Adrenal gland (tissue), 12 donors: Measurements from ENCODE around the gene FOXJ2. TPM values are rescaled to one million over a fixed set of nuclear protein-coding genes. Genes with fewer than 3 reads are reported as not detected.

Source experiments
- DNase-seq, 7 donors: peaks; one replicate each; pipeline ENCODE4 v3.0.0-alpha.2; 2019 to 2020
- H3K27ac ChIP-seq, 5 donors: fragments of 200-600 bp; sonication (generic) in 4 of 5; 1 replicate in 3 of 5; 2 replicates in 2 of 5; pipeline versions ENCODE4 v1.5.1 to v1.8.0; 2016 to 2020; ENCODE audit warnings: mild to moderate bottlenecking in 1 of 5
- H3K27me3 ChIP-seq: fragments of 200-600 bp; 2 replicates; pipeline ENCODE4 v1.8.0; 2021
- H3K36me3 ChIP-seq, 2 donors: fragments of 200-600 bp; replicated peaks in 1 of 2; 1 replicate in 1 of 2; 2 replicates in 1 of 2; pipeline versions ENCODE4 v1.5.1 to v1.8.0; 2018 to 2022
- H3K4me1 ChIP-seq, 2 donors: fragments of 200-600 bp; replicated peaks in 1 of 2; 1 replicate in 1 of 2; 2 replicates in 1 of 2; pipeline versions ENCODE4 v1.5.1 to v1.8.0; 2018 to 2021
- H3K4me3 ChIP-seq, 4 donors: fragments of 200-600 bp; sonication (generic) in 3 of 4; one replicate each; pipeline ENCODE4 v1.5.1; 2016 to 2018
- H3K9me3 ChIP-seq, 3 donors: fragments of 200-600 bp; sonication (generic) in 1 of 3; replicated peaks in 1 of 3; 1 replicate in 2 of 3; 2 replicates in 1 of 3; pipeline versions ENCODE4 v1.5.1 to v1.8.0; 2016 to 2021
- CTCF ChIP-seq, 6 experiments: fragments of 450-650 bp in 4 of 6; fragments of 200-600 bp in 2 of 6; sonication (generic) in 1 of 6; IDR thresholded peaks; 1 replicate in 5 of 6; 2 replicates in 1 of 6; pipeline versions ENCODE4 v1.5.1 to v1.8.0; 2016 to 2021; ENCODE audit warnings: antibody characterized with exemption in 6 of 6, mild to moderate bottlenecking in 2 of 6, moderate library complexity in 1 of 6
- POLR2A ChIP-seq, 2 donors: fragments of 450-650 bp; IDR thresholded peaks; one replicate each; pipeline ENCODE4 v1.6.1; 2017; ENCODE audit warnings: antibody characterized with exemption in 2 of 2, mild to moderate bottlenecking in 2 of 2, moderate library complexity in 1 of 2
- WGBS, 4 donors: extraction: QIAGEN DNeasy Blood & Tissue Kit in 2 of 4; methylation state at CpG; one replicate each; pipeline versions ENCODE4 v1.1.5 to v1.1.7; 2013 to 2017; 5-methylcytosine and 5-hydroxymethylcytosine counted together
- intact Hi-C, 2 donors: fragments of 100-400 bp; cut with DNase I; formaldehyde crosslinking; loops; one replicate each; pipeline versions ENCODE4 v1.14.1 to v1.15.0; 2022 to 2023
- polyA plus RNA-seq, 3 donors: library from polyadenylated mRNA; stranded (reverse); fragments of 200-250 nt in 2 of 3; fragments of 350-450 nt in 1 of 3; fragmentation: Illumina TruSeq in 1 of 3; extraction: RNeasy Lipid Tissue Mini Kit (QIAGEN cat#74804) in 1 of 3; gene quantifications; one replicate each; pipeline ENCODE4 v1.2.3, GENCODE V29; 2013 to 2014
- total RNA-seq, 9 donors: library from RNA; depleted of rRNA in 4 of 9; stranded (reverse); fragments of >200 nt in 4 of 9; fragments of 120-200 nt in 1 of 9; fragmentation: NEBNext Ultra II Directional in 1 of 9; extraction: Animal tissue kit (Norgen Biotek cat#: 25700) in 1 of 9; gene quantifications; one replicate each; pipeline versions ENCODE4 v1.1.0 to v1.2.4, GENCODE V29; 2013 to 2023
- donor health status: healthy with polysubstance abuse.
- donor health status: Bipolar disorder and iron deficiency.
- donor health status: DM: yes; HTN: yes; CAD: no.
- donor health status: DM: no; HTN: no; CAD: no.
- donor health status: DM: no; HTN: no; CAD: no.
- donor health status: DM: yes; HTN: yes; CAD: no.

FOXJ2 gene
- total and polyA plus RNA-seq, 12 donors, result 7.1 to 20.8 (median 12.8) TPM

- Histone ChIP-seq H3K4me3 (peak overlapping the region in 2 of 4 donors; percentile 89 to 98), H3K27me3 (no peaks in the 10 kb centered on the region), H3K27ac (peak overlapping the region in 4 of 5 donors; percentile 78 to 98 (median 93)), H3K36me3 (peaks cover 0 to 4% of the 10 kb centered on the region in 2 donors), H3K4me1 (peaks cover 16 to 42% of the 10 kb centered on the region in 2 donors), H3K9me3 (no peaks in the 10 kb centered on the region)
- no peak for DNase-seq
- intact Hi-C loops, result no loop called here
- TF ChIP-seq CTCF (IDR thresholded peaks at IDR 0.05) (no peak), POLR2A (IDR thresholded peaks at IDR 0.05) (no peak)
- 28 to 32% (median 29%) methylated on average over 5 of the region's 5 CpGs for WGBS, 4 donors
These were observed 659 bp upstream of the FOXJ2 start for GRCh38 chr12:8031872-8032241.

GRCh38 chr12:8033153-8034044 lies 883 bp downstream of the FOXJ2 start:
- H3K27me3 ChIP-seq, result no peaks in the 10 kb centered on the region
- TF ChIP-seq POLR2A (IDR thresholded peaks at IDR 0.05) (no peak), CTCF (IDR thresholded peaks at IDR 0.05) (no peak)
- WGBS, 4 donors, result 2 to 7% (median 5%) methylated on average over 13 to 17 of the region's 17 CpGs
- intact Hi-C loops, result no loop called here
- DNase-seq, result peak; percentile 30 to 78 (median 58)
- no peaks in the 10 kb centered on the region for H3K9me3 ChIP-seq
- peaks cover 0 to 4% of the 10 kb centered on the region in 2 donors for H3K36me3 ChIP-seq
- peaks cover 24 to 56% of the 10 kb centered on the region in 2 donors for H3K4me1 ChIP-seq
- H3K27ac ChIP-seq, result peak overlapping the region in 4 of 5 donors; percentile 78 to 98 (median 93)
- peak overlapping the region; percentile 55 to 98 (median 86) for H3K4me3 ChIP-seq

- intact Hi-C loops, result no loop called here
- peaks cover 0 to 5% of the 10 kb centered on the region in 2 donors for H3K36me3 ChIP-seq
- TF ChIP-seq POLR2A (IDR thresholded peaks at IDR 0.05), result no peak
- no peak for TF ChIP-seq CTCF (IDR thresholded peaks at IDR 0.05)
- no peaks in the 10 kb centered on the region for H3K27me3 ChIP-seq
- H3K27ac ChIP-seq, result peak overlapping the region in 2 of 5 donors; percentile 13 to 95
- no peak for DNase-seq
- H3K4me3 ChIP-seq, result peak overlapping the region in 1 of 4 donors; percentile 98
- peaks cover 32 to 67% of the 10 kb centered on the region in 2 donors for H3K4me1 ChIP-seq
- H3K9me3 ChIP-seq, result no peaks in the 10 kb centered on the region
These were observed 2.3 kb downstream of the FOXJ2 start for GRCh38 chr12:8034802-8035201.

GRCh38 chr12:8035440-8036010 lies 3.0 kb downstream of the FOXJ2 start:
- WGBS, 4 donors, result 66 to 81% (median 72%) methylated on average over 4 to 5 of the region's 5 CpGs
- DNase-seq, result no peak
- Histone ChIP-seq H3K4me3 (no peak overlapping the region), H3K9me3 (no peaks in the 10 kb centered on the region), H3K4me1 (peaks cover 32 to 67% of the 10 kb centered on the region in 2 donors), H3K27ac (peak overlapping the region in 2 of 5 donors; percentile 13 to 95), H3K27me3 (no peaks in the 10 kb centered on the region), H3K36me3 (peaks cover 0 to 12% of the 10 kb centered on the region in 2 donors)
- TF ChIP-seq CTCF (IDR thresholded peaks at IDR 0.05) (no peak), POLR2A (IDR thresholded peaks at IDR 0.05) (no peak)
- intact Hi-C loops, result no loop called here
